GM19452 (cell line): Measurements from ENCODE around the gene IL1F10.
"Not testable (repeated sequence)": the region's sequence is repeated elsewhere in the genome, so short reads cannot be mapped to it uniquely, and the experiment has no call there.

Source experiments
- ATAC-seq: cut with Tn5 transposase; IDR thresholded peaks from one replicate; pipeline ENCODE4 v1.9.1; 2021; ENCODE audit not compliant: unreplicated experiment

Gene IL1F10

GRCh38 chr2:113080134-113080533 is 12.4 kb downstream of the IL1F10 start:
- ATAC-seq, result no peak

- ATAC-seq, result no peak
Measured at GRCh38 chr2:113081488-113082210, 13.9 kb downstream of the IL1F10 start.

- ATAC-seq, result no peak
Measured at GRCh38 chr2:113083296-113083695, 15.5 kb downstream of the IL1F10 start.

GRCh38 chr2:113084249-113085000 is 16.7 kb downstream of the IL1F10 start:
- no peak for ATAC-seq

GRCh38 chr2:113085542-113085941 is 17.8 kb downstream of the IL1F10 start:
- ATAC-seq, result no peak

- no peak for ATAC-seq
Measured at GRCh38 chr2:113088213-113088992, 20.6 kb downstream of the IL1F10 start.

- ATAC-seq, result no peak
Measured at GRCh38 chr2:113089916-113090315, 22.1 kb downstream of the IL1F10 start.

GRCh38 chr2:113091231-113091896 is 23.6 kb downstream of the IL1F10 start:
- ATAC-seq, result no peak

GRCh38 chr2:113092864-113093612 is 25.3 kb downstream of the IL1F10 start:
- ATAC-seq, result no peak

- no peak for ATAC-seq
Measured at GRCh38 chr2:113093613-113093977, 25.8 kb downstream of the IL1F10 start.

GRCh38 chr2:113096306-113096705 is 28.5 kb downstream of the IL1F10 start:
- not testable (repeated sequence) for ATAC-seq

GRCh38 chr2:113096842-113097618 is 29.3 kb downstream of the IL1F10 start:
- ATAC-seq, result not testable (repeated sequence)

- no peak for ATAC-seq
Measured at GRCh38 chr2:113098041-113098440, 30.3 kb downstream of the IL1F10 start.

- ATAC-seq, result no peak
Measured at GRCh38 chr2:113098532-113098931, 30.8 kb downstream of the IL1F10 start.

- no peak for ATAC-seq
Measured at GRCh38 chr2:113102133-113102532, 34.4 kb downstream of the IL1F10 start.

- ATAC-seq, result no peak
Measured at GRCh38 chr2:113103277-113103676, 35.5 kb downstream of the IL1F10 start.

- ATAC-seq, result no peak
Measured at GRCh38 chr2:113104054-113104611, 36.4 kb downstream of the IL1F10 start.

- ATAC-seq, result no peak
Measured at GRCh38 chr2:113105047-113105785, 37.4 kb downstream of the IL1F10 start.

- ATAC-seq, result no peak
Measured at GRCh38 chr2:113111121-113111520, 43.4 kb downstream of the IL1F10 start.
